B cell (primary cell): ENCODE measurements around the gene CHRM4. TPM values are rescaled to one million over a fixed set of nuclear protein-coding genes. Genes with fewer than 3 reads are reported as not detected.

ENCODE experiments used
- ATAC-seq: fragments of 200-7000 bp; cut with Tn5 transposase; one replicate; pipeline ENCODE4 v1.10.0; 2021; ENCODE audit warnings: low read depth, mild to moderate bottlenecking, moderate number of reproducible peaks, moderate library complexity
- CTCF ChIA-PET: fragments of 350-600 bp; sonication (Branson Sonifier 250); formaldehyde crosslinking; loops from one replicate; lab custom pipeline; 2021; ENCODE audit warnings: antibody characterized with exemption, inconsistent platforms; lab: Charles Lee
- POLR2A ChIA-PET: fragments of 350-600 bp; sonication (Branson Sonifier 250); formaldehyde crosslinking; loops from one replicate; lab custom pipeline; 2021; ENCODE audit warnings: antibody characterized with exemption; lab: Charles Lee
- DNase-seq: peaks from one replicate; pipeline ENCODE4 v3.0.0; 2013
- H2AFZ ChIP-seq: 2 replicates; pipeline ENCODE4 v1.6.1; 2012; ENCODE audit warnings: mild to moderate bottlenecking, low read depth, low read length; ENCODE audit not compliant: insufficient read depth, poor library complexity, severe bottlenecking
- H3K27ac ChIP-seq, 2 donors: 1 replicate in 1 of 2; 2 replicates in 1 of 2; pipeline ENCODE4 v1.5.1; 2012 to 2013; ENCODE audit warnings: low read length in 2 of 2, mild to moderate bottlenecking in 2 of 2, moderate library complexity in 1 of 2
- H3K27me3 ChIP-seq, 4 experiments: fragments of 200-600 bp in 1 of 4; sonication (generic) in 1 of 4; replicated peaks in 1 of 4; 1 replicate in 2 of 4; 2 replicates in 2 of 4; pipeline versions ENCODE4 v1.6.1 to v1.7.0; 2013 to 2016; ENCODE audit warnings: low read length in 3 of 4, mild to moderate bottlenecking in 2 of 4, mixed read lengths in 1 of 4, moderate library complexity in 1 of 4; ENCODE audit not compliant: insufficient read depth in 4 of 4, control insufficient read depth in 3 of 4; ENCODE audit errors: control extremely low read depth in 1 of 4
- H3K36me3 ChIP-seq, 2 experiments: replicated peaks in 1 of 2; 1 replicate in 1 of 2; 2 replicates in 1 of 2; pipeline versions ENCODE4 v1.6.1 to v1.7.1; 2013; ENCODE audit warnings: low read length in 1 of 2; ENCODE audit not compliant: insufficient read depth in 2 of 2, control insufficient read depth in 1 of 2; ENCODE audit errors: control extremely low read depth in 1 of 2, extremely low read depth in 1 of 2
- H3K4me1 ChIP-seq, 2 donors: fragments of 200-600 bp in 1 of 2; sonication (generic) in 1 of 2; 1 replicate in 1 of 2; 2 replicates in 1 of 2; pipeline versions ENCODE4 v1.5.1 to v1.6.1; 2013 to 2017; ENCODE audit warnings: low read length in 2 of 2; ENCODE audit not compliant: control insufficient read depth in 2 of 2, insufficient read depth in 2 of 2
- H3K4me2 ChIP-seq: replicated peaks from 2 replicates; pipeline ENCODE3; 2012; ENCODE audit warnings: mild to moderate bottlenecking, low read depth, low read length; ENCODE audit not compliant: poor library complexity, severe bottlenecking
- H3K4me3 ChIP-seq, 5 experiments: fragments of 200-600 bp in 1 of 5; sonication (generic) in 1 of 5; 1 replicate in 3 of 5; 2 replicates in 2 of 5; pipeline versions ENCODE4 v1.5.1 to v1.7.0; 2011 to 2016; ENCODE audit warnings: low read length in 4 of 5, mild to moderate bottlenecking in 4 of 5, low read depth in 2 of 5, control low read depth in 1 of 5, moderate library complexity in 1 of 5; ENCODE audit not compliant: insufficient read depth in 1 of 5; ENCODE audit errors: control extremely low read depth in 1 of 5, extremely low read depth in 1 of 5
- H3K79me2 ChIP-seq: fragments of 200-600 bp; sonication (generic); one replicate; pipeline ENCODE4 v1.6.0; 2016; ENCODE audit warnings: low read length; ENCODE audit not compliant: control insufficient read depth, insufficient read depth
- H3K9ac ChIP-seq: fragments of 200-600 bp; sonication (generic); 2 replicates; pipeline ENCODE4 v1.6.1; 2017; ENCODE audit warnings: mild to moderate bottlenecking, low read length, moderate library complexity
- H3K9me3 ChIP-seq, 3 donors: one replicate each; pipeline versions ENCODE4 v1.6.1 to v1.7.1; 2013; ENCODE audit warnings: low read length in 2 of 3; ENCODE audit not compliant: control insufficient read depth in 2 of 3, insufficient read depth in 1 of 3; ENCODE audit errors: control extremely low read depth in 1 of 3
- H4K20me1 ChIP-seq: 2 replicates; pipeline ENCODE4 v1.6.0; 2012; ENCODE audit warnings: mild to moderate bottlenecking, low read length; ENCODE audit not compliant: insufficient read depth, control insufficient read depth, poor library complexity, severe bottlenecking
- H3K27ac Mint-ChIP-seq: one replicate; pipeline ENCODE4 v1.8.0; 2021; ENCODE audit warnings: mixed read lengths
- H3K27me3 Mint-ChIP-seq: one replicate; pipeline ENCODE4 v1.8.0; 2021; ENCODE audit warnings: mixed read lengths
- H3K4me1 Mint-ChIP-seq: one replicate; pipeline ENCODE4 v1.8.0; 2021; ENCODE audit warnings: mixed read lengths
- H3K4me3 Mint-ChIP-seq: one replicate; pipeline ENCODE4 v1.8.0; 2021; ENCODE audit warnings: mixed read lengths
- H3K9me3 Mint-ChIP-seq: one replicate; pipeline ENCODE4 v1.8.0; 2022; ENCODE audit warnings: mixed read lengths; ENCODE audit not compliant: insufficient read depth
- EZH2 ChIP-seq: IDR thresholded peaks from 2 replicates; pipeline ENCODE4 v1.6.1; 2012; ENCODE audit warnings: borderline replicate concordance, low read depth, mild to moderate bottlenecking, moderate library complexity, low read length; ENCODE audit not compliant: insufficient read depth, poor library complexity, severe bottlenecking
- WGBS: methylation state at CpG from one replicate; pipeline ENCODE4 v1.1.5; 2013; ENCODE audit warnings: missing lambda C conversion rate; ENCODE audit not compliant: insufficient coverage; 5-methylcytosine and 5-hydroxymethylcytosine counted together
- intact Hi-C: fragments of 100-400 bp; cut with micrococcal nuclease; formaldehyde crosslinking; loops from one replicate; pipeline ENCODE4 v1.10.0; 2022
- polyA plus RNA-seq: library from polyadenylated mRNA; depleted of rRNA; stranded (reverse); fragments of >200 nt; gene quantifications from 2 replicates; pipeline ENCODE4 v1.2.3, GENCODE V29; 2012
- total RNA-seq, 2 donors: library from RNA; stranded (reverse); fragments of 120-200 nt in 1 of 2; gene quantifications; 1 replicate in 1 of 2; 2 replicates in 1 of 2; pipeline versions ENCODE4 v1.2.3 to v1.2.4, GENCODE V29; 2013 to 2022
- TF ChIP-seq, protein P1 (sequence below): fragments of 200-600 bp; IDR thresholded peaks from one replicate; pipeline ENCODE4 v1.8.0; 2022; ENCODE audit warnings: antibody characterized with exemption, mild to moderate bottlenecking

CHRM4 gene
- total and polyA plus RNA-seq, 2 donors (not counting 1 experiment from before 2014, with no cell fraction given), result 0.49 to 1.4 TPM

DNA sequence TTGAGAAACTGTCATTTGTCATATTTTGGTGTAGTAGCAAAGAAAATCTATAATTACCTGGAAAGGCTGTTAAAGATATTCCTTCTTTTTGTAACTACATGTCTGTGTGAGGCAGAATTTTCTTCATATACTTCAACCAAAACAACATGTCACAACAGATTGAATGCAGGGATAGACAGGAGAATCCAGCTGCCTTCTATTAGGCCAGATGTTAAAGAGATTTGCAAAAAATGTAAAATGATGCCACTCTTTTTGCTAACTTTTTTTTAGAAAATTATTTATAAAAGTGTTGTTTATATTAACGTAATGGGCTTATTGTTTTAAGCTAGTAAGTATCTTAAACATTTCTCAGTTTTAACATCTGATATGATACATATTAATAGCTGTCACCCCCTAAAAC, 31.6 kb downstream of the CHRM4 start:
- DNase-seq (no peak), ATAC-seq (no peak)
- Histone ChIP-seq H3K4me3 (no peak overlapping the region), H3K79me2 (peaks cover 61% of the 10 kb centered on the region), H4K20me1 (peaks cover 66% of the 10 kb centered on the region), H3K9ac (no peak overlapping the region), H2AFZ (no peak overlapping the region), H3K4me1 (peaks cover 19 to 26% of the 10 kb centered on the region in 2 donors), H3K27ac (no peak overlapping the region), H3K36me3 (no peaks in the 10 kb centered on the region), H3K27me3 (no peaks in the 10 kb centered on the region), H3K9me3 (no peaks in the 10 kb centered on the region), H3K4me2 (no peak overlapping the region)
- no peak for TF ChIP-seq EZH2
- TF ChIP-seq, protein P1, sequence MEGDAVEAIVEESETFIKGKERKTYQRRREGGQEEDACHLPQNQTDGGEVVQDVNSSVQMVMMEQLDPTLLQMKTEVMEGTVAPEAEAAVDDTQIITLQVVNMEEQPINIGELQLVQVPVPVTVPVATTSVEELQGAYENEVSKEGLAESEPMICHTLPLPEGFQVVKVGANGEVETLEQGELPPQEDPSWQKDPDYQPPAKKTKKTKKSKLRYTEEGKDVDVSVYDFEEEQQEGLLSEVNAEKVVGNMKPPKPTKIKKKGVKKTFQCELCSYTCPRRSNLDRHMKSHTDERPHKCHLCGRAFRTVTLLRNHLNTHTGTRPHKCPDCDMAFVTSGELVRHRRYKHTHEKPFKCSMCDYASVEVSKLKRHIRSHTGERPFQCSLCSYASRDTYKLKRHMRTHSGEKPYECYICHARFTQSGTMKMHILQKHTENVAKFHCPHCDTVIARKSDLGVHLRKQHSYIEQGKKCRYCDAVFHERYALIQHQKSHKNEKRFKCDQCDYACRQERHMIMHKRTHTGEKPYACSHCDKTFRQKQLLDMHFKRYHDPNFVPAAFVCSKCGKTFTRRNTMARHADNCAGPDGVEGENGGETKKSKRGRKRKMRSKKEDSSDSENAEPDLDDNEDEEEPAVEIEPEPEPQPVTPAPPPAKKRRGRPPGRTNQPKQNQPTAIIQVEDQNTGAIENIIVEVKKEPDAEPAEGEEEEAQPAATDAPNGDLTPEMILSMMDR, result no peak
- no peak overlapping the region for H3K4me3 Mint-ChIP-seq
- H3K4me1 Mint-ChIP-seq, result peaks cover 23% of the 10 kb centered on the region
- POLR2A ChIA-PET, result no interaction called here
- no peaks in the 10 kb centered on the region for H3K9me3 Mint-ChIP-seq
- no CpG with 5 or more reads among the region's 1 CpG for WGBS
- CTCF ChIA-PET, result interaction anchor here (0.8 to 1.5 kb wide), 4 partner anchors 9 to 19 kb away, joined by 3 to 8 read pairs (median 6); partner anchors contain the start of gene DGKZ
- H3K27me3 Mint-ChIP-seq, result no peaks in the 10 kb centered on the region
- H3K27ac Mint-ChIP-seq, result no peak overlapping the region
- intact Hi-C loops, result no loop called here

DNA sequence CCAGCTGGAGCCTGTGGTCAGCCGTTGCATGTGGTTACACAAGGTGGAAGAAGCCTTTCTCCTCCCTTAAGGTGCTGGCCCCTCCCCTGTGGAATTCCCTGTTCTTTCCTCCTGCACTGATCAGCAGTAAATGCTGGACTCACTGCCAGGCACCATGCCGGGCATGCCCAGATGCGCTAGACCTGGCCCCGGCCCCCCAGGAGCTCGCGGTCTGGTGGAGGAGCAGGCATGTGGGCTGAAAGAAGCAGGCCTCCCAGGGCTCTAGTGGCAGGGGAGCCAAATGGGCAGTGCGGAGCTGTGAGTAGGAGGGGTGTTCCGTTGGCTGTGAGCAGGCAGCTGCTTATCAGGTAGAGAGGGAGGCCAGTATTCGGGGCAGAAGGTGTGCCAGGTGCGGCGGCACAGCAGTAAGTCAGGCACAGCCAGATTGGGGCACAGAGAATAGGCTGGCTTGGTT, 34.1 kb downstream of the CHRM4 start:
- Histone ChIP-seq H3K4me3 (no peak overlapping the region), H3K27me3 (no peaks in the 10 kb centered on the region), H4K20me1 (peaks cover 60% of the 10 kb centered on the region), H3K79me2 (peaks cover 58% of the 10 kb centered on the region), H3K9me3 (no peaks in the 10 kb centered on the region), H3K27ac (no peak overlapping the region), H3K36me3 (peaks cover 0 to 2% of the 10 kb centered on the region in 2 experiments), H2AFZ (no peak overlapping the region), H3K4me1 (peaks cover 18 to 19% of the 10 kb centered on the region in 2 donors), H3K9ac (no peak overlapping the region), H3K4me2 (no peak overlapping the region)
- no peak overlapping the region for H3K4me3 Mint-ChIP-seq
- ChIA-PET POLR2A (interaction anchor here (0.6 kb wide), 1 partner anchor 124 kb away, joined by 3 read pairs; no protein-coding TSS in a partner anchor), CTCF (interaction anchor here (0.6 kb wide), 1 partner anchor 255 kb away, joined by 4 read pairs; no protein-coding TSS in a partner anchor)
- no peak for ATAC-seq
- no peaks in the 10 kb centered on the region for H3K27me3 Mint-ChIP-seq
- peaks cover 21% of the 10 kb centered on the region for H3K4me1 Mint-ChIP-seq
- no peak overlapping the region for H3K27ac Mint-ChIP-seq
- TF ChIP-seq, protein P1, result no peak
- no peaks in the 10 kb centered on the region for H3K9me3 Mint-ChIP-seq
- DNase-seq, result no peak
- 96% methylated on average over 11 of the region's 11 CpGs for WGBS
- intact Hi-C loops, result no loop called here
